Retinal pigment epithelial cell (primary cell): ENCODE data around the gene NCOR2.
"Not testable (repeated sequence)": the region's sequence is repeated elsewhere in the genome, so short reads cannot be mapped to it uniquely, and the experiment has no call there.

Experiments used
- DNase-seq: peaks from one replicate; pipeline ENCODE4 v3.0.0-alpha.2; 2010; ENCODE audit warnings: low read depth
- H3K4me3 ChIP-seq: 2 replicates; pipeline ENCODE4 v1.5.1; 2011; ENCODE audit warnings: mild to moderate bottlenecking, low read length, control low read depth, moderate library complexity
- TF ChIP-seq, protein P1 (sequence below): conservative IDR thresholded peaks from 2 replicates; pipeline ENCODE4 v1.5.1; 2011; ENCODE audit warnings: low read depth, low read length, control low read depth, inconsistent platforms

The NCOR2 gene

DNA sequence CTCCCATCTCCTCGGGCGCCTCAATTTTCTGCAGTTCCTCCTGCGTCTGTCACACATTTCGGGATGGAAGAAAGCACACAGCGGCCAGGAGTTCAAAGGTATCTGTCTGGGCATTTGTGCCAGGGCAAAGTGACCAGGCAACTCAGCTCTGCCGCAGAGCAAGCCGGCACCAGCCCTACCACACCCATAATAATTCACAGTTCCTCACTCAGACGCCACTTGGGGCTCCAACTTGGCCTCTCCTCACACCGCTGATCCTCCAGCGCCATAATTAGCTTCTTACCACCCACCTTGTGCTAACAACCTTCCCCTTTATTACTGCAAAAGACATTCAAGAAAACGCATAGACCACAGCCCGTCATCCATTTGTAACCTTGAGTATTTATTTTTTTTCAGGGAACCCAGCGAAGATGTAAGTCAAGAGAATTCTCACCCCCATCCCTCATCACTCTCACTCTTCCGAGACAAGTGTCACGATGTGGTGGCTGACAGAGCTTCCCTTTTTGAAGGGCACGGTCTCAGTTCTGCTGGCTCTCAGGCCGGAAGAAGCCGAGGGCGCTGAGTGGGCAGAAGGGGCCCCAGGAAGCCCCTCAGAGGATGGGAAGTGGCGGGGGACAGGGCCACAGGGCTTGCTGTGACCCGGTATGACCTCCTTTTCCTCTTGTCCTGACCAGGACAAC, 25.2 kb upstream of the NCOR2 start:
- no peak overlapping the region for H3K4me3 ChIP-seq
- TF ChIP-seq, protein P1, sequence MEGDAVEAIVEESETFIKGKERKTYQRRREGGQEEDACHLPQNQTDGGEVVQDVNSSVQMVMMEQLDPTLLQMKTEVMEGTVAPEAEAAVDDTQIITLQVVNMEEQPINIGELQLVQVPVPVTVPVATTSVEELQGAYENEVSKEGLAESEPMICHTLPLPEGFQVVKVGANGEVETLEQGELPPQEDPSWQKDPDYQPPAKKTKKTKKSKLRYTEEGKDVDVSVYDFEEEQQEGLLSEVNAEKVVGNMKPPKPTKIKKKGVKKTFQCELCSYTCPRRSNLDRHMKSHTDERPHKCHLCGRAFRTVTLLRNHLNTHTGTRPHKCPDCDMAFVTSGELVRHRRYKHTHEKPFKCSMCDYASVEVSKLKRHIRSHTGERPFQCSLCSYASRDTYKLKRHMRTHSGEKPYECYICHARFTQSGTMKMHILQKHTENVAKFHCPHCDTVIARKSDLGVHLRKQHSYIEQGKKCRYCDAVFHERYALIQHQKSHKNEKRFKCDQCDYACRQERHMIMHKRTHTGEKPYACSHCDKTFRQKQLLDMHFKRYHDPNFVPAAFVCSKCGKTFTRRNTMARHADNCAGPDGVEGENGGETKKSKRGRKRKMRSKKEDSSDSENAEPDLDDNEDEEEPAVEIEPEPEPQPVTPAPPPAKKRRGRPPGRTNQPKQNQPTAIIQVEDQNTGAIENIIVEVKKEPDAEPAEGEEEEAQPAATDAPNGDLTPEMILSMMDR = no peak
- DNase-seq = no peak

DNA sequence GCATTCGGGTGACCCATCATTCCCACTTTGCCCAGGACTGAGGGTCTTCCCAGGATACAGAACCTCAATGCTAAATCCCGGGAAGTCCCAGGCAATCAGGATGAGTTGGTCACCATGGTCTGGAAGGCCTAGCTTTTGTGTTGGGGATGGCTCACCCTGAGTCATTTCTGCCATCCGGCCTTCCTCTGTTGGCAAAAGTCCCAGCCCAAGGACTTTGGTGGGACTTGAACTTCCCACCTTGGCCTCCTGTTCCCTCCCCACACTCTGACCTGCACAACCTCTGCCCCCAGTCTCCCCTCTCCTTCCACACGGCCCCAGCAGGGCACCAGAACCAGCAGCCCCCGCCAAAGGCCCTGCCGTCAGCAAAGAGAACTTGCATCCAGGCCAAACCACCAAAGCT, 24.6 kb upstream of the NCOR2 start:
- H3K4me3 ChIP-seq = no peak overlapping the region
- DNase-seq = no peak
- TF ChIP-seq, protein P1 = no peak

DNA sequence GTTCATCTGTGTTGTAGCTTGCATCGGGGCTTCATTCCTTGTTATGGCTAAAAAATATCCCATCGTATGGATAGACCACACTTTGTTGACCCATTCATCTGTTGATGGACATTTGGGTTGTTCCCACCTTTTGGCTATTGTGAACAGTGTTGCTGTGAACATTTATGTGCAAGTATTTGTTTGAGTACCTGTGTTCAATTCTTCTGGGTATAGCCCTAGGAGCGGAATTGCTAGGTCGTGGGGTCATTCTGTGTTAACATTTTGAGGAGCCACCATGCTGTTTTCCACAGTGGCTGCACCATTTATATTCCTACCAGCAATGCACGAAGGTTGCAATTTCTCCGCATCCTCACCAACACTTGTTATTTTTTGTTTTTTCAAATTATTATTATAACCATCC, 23.0 kb upstream of the NCOR2 start:
- TF ChIP-seq, protein P1 = no peak
- no peak for DNase-seq
- no peak overlapping the region for H3K4me3 ChIP-seq

DNA sequence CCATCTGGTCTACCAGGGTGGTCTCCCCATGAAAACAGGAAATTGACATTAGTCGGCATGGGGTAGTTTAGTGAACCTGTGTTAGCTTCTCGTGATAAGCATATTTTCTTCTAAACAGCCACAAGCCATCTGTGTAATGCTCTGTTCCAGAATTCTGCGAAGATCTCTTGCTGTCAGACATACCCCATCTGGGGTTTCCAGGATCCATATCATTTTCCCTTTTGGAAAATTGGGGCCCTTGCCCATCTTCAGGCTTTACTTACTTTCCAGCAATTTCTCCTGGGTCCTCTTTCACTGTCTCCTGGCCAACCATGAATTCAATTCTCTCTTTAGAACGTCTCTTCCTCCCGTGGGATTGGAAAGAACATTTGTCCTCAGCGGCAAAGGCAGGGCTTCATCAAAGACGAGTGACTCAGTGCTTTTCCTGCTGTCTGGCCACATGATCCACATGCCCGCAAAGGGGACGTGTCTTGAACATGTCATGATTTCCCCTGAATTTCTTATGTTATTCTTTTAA, 21.4 kb upstream of the NCOR2 start:
- no peak overlapping the region for H3K4me3 ChIP-seq
- DNase-seq = no peak

DNA sequence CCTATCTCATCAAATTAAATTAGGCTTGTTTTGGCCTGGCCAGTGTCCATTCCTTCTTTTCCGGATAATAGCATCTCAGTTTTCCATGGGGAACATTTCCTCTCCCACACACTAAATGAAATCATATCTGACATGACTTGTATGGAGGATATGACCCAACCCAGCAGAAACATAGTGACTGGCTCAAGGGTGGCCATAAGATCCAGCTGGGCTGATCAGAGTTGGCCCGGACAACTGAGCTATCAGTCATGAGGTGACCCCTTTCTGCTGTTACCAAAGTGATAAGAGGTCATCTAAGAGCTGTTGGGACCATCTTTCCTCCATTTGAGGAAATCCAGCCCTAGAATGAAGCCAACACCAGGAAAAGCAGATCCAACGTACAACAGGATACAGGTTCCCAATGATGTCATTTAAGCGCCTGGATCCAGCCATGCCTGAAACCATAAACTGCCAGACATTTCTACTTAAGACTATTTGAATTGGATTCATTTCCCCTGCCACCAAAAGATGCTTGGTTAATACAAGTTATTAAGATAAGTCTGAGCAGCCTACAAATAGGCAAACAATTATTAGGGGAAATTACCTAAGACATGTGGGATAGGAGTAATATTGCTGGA, 20.7 kb upstream of the NCOR2 start:
- no peak overlapping the region for H3K4me3 ChIP-seq

More for the DNA sequence above, 21.4 kb upstream of the NCOR2 start:
- TF ChIP-seq, protein P1 = no peak

DNA sequence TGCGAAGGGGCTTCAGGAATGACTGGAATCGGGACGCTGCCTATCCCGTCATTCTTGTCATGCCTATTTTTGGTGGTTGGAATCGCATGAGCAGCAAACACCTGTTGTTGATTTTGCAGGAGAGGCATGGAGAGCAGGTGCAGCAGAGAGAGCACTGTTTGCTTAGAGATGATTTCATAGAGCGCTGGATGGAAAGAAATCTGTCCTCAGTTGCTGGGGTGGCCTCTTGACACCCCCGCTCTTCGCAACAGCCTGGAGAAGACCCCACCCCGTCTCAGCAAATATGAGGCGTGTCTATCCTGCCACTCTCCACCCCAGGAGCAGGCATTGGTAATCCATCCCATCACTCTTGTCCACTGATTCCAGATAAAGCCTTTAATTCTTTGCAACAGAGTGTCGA, 19.3 kb upstream of the NCOR2 start:
- H3K4me3 ChIP-seq = no peak overlapping the region
- no peak for DNase-seq
- TF ChIP-seq, protein P1 = no peak

More for the DNA sequence above, 20.7 kb upstream of the NCOR2 start:
- TF ChIP-seq, protein P1 = no peak
- no peak for DNase-seq

DNA sequence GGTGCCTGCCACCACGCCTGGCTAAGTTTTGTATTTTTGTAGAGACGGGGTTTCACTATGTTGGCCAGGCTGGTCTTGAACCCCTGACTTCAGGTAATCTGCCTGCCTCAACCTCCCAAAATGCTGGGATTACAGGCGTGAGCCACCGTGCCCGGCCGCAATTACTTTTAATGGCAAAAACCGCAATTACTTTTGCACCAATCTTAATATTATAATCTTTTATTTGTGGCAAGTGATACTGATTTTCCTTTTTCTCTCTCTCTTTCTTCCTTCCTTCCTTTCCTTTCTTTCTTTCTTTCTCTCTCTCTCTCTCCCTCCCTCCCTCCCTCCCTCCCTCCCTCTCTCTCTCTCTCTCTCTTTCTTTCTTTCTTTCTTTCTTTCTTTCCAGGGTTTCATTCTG, 17.1 kb upstream of the NCOR2 start:
- H3K4me3 ChIP-seq, DNase-seq: not testable (repeated sequence)
